ENCODE data around the gene TRIM45. TPM values are rescaled to one million over a fixed set of nuclear protein-coding genes. Genes with fewer than 3 reads are reported as not detected.

Gene TRIM45
- total and polyA plus RNA-seq, 2 donors (not counting 1 experiment from before 2014, with no cell fraction given) = 0.64 to 2.5 TPM

GRCh38 chr1:117162816-117163215 is 41.3 kb upstream of the TRIM45 start:
- Mint-ChIP-seq H3K27me3 (peaks cover 43% of the 10 kb centered on the region), H3K9me3 (ENCODE audit: insufficient read depth) (no peaks in the 10 kb centered on the region), H3K4me1 (no peaks in the 10 kb centered on the region), H3K4me3 (no peak overlapping the region), H3K27ac (no peak overlapping the region)
- Histone ChIP-seq H3K27ac (ENCODE audit: low read length in 2 of 2) (no peak overlapping the region), H3K9me3 (ENCODE audit: control extremely low read depth in 1 of 3, control insufficient read depth in 2 of 3, insufficient read depth in 1 of 3, low read length in 2 of 3) (peaks cover 0 to 1% (median 0%) of the 10 kb centered on the region in 3 donors), H4K20me1 (ENCODE audit: control insufficient read depth, insufficient read depth, low read length, poor library complexity, severe bottlenecking) (no peaks in the 10 kb centered on the region), H3K79me2 (ENCODE audit: control insufficient read depth, insufficient read depth, low read length) (no peaks in the 10 kb centered on the region), H2AFZ (ENCODE audit: insufficient read depth, low read depth, low read length, poor library complexity, severe bottlenecking) (no peak overlapping the region), H3K36me3 (replicated peaks in 1 of 2; ENCODE audit: control extremely low read depth in 1 of 2, control insufficient read depth in 1 of 2, extremely low read depth in 1 of 2, insufficient read depth in 2 of 2, low read length in 1 of 2) (no peaks in the 10 kb centered on the region), H3K4me2 (replicated peaks; ENCODE audit: low read depth, low read length, poor library complexity, severe bottlenecking) (no peak overlapping the region), H3K9ac (ENCODE audit: low read length) (no peak overlapping the region), H3K4me3 (ENCODE audit: control extremely low read depth in 1 of 5, extremely low read depth in 1 of 5, insufficient read depth in 1 of 5, low read depth in 2 of 5, low read length in 4 of 5) (no peak overlapping the region), H3K4me1 (ENCODE audit: control insufficient read depth in 2 of 2, insufficient read depth in 2 of 2, low read length in 2 of 2) (no peaks in the 10 kb centered on the region), H3K27me3 (replicated peaks in 1 of 4; ENCODE audit: control extremely low read depth in 1 of 4, control insufficient read depth in 3 of 4, insufficient read depth in 4 of 4, low read length in 3 of 4) (peaks cover 0 to 7% (median 1%) of the 10 kb centered on the region in 4 experiments)
- ChIA-PET CTCF (interaction anchor here (1.2 kb wide), 1 partner anchor 34 kb away, joined by 3 read pairs; no protein-coding TSS in a partner anchor), POLR2A (no interaction called here)
- ATAC-seq (ENCODE audit: low read depth) (no peak), DNase-seq (no peak)
- intact Hi-C loops (cut with micrococcal nuclease) = no loop called here
- 88% methylated on average over 5 of the region's 6 CpGs for WGBS (ENCODE audit: insufficient coverage)
- TF ChIP-seq EZH2 (IDR thresholded peaks at IDR 0.05; ENCODE audit: borderline replicate concordance, insufficient read depth, low read depth, low read length, poor library complexity, severe bottlenecking) (no peak), CTCF (IDR thresholded peaks at IDR 0.05) (no peak)

- ChIA-PET POLR2A (no interaction called here), CTCF (interaction anchor here (1.2 kb wide), 1 partner anchor 33 kb away, joined by 3 read pairs; no protein-coding TSS in a partner anchor)
Observed at GRCh38 chr1:117161887-117162286, 40.3 kb upstream of the TRIM45 start.

More at GRCh38 chr1:117161887-117162286, 40.3 kb upstream of the TRIM45 start:
- intact Hi-C loops (cut with micrococcal nuclease) = no loop called here
- H3K27ac Mint-ChIP-seq = no peak overlapping the region
- H3K4me1 ChIP-seq (ENCODE audit: control insufficient read depth in 2 of 2, insufficient read depth in 2 of 2, low read length in 2 of 2) = no peaks in the 10 kb centered on the region
- no peaks in the 10 kb centered on the region for H3K9me3 Mint-ChIP-seq (ENCODE audit: insufficient read depth)
- H3K9me3 ChIP-seq (ENCODE audit: control extremely low read depth in 1 of 3, control insufficient read depth in 2 of 3, insufficient read depth in 1 of 3, low read length in 2 of 3) = no peaks in the 10 kb centered on the region
- no peak overlapping the region for H3K27ac ChIP-seq (ENCODE audit: low read length in 2 of 2)
- DNase-seq (no peak), ATAC-seq (ENCODE audit: low read depth) (no peak)
- no peaks in the 10 kb centered on the region for H3K36me3 ChIP-seq (replicated peaks in 1 of 2; ENCODE audit: control extremely low read depth in 1 of 2, control insufficient read depth in 1 of 2, extremely low read depth in 1 of 2, insufficient read depth in 2 of 2, low read length in 1 of 2)
- no peak overlapping the region for H3K4me3 Mint-ChIP-seq
- H3K27me3 Mint-ChIP-seq = peaks cover 48% of the 10 kb centered on the region
- H3K27me3 ChIP-seq (replicated peaks in 1 of 4; ENCODE audit: control extremely low read depth in 1 of 4, control insufficient read depth in 3 of 4, insufficient read depth in 4 of 4, low read length in 3 of 4) = peaks cover 0 to 8% (median 1%) of the 10 kb centered on the region in 4 experiments
- H2AFZ ChIP-seq (ENCODE audit: insufficient read depth, low read depth, low read length, poor library complexity, severe bottlenecking) = no peak overlapping the region
- H3K4me2 ChIP-seq (replicated peaks; ENCODE audit: low read depth, low read length, poor library complexity, severe bottlenecking) = no peak overlapping the region
- TF ChIP-seq EZH2 (IDR thresholded peaks at IDR 0.05; ENCODE audit: borderline replicate concordance, insufficient read depth, low read depth, low read length, poor library complexity, severe bottlenecking) = no peak
- TF ChIP-seq CTCF (IDR thresholded peaks at IDR 0.05) = no peak
- H3K4me3 ChIP-seq (ENCODE audit: control extremely low read depth in 1 of 5, extremely low read depth in 1 of 5, insufficient read depth in 1 of 5, low read depth in 2 of 5, low read length in 4 of 5) = no peak overlapping the region
- no CpG with 5 or more reads among the region's 1 CpG for WGBS (ENCODE audit: insufficient coverage)
- no peaks in the 10 kb centered on the region for H3K79me2 ChIP-seq (ENCODE audit: control insufficient read depth, insufficient read depth, low read length)
- no peaks in the 10 kb centered on the region for H4K20me1 ChIP-seq (ENCODE audit: control insufficient read depth, insufficient read depth, low read length, poor library complexity, severe bottlenecking)
- no peak overlapping the region for H3K9ac ChIP-seq (ENCODE audit: low read length)
- no peaks in the 10 kb centered on the region for H3K4me1 Mint-ChIP-seq
